GM06990 (cell line): ENCODE measurements around the gene RNF38.
"Not testable (repeated sequence)": the region's sequence is repeated elsewhere in the genome, so short reads cannot be mapped to it uniquely, and the experiment has no call there.

Experiments
- DNase-seq: peaks from one replicate; pipeline ENCODE4 v3.0.0-alpha.2; 2011; ENCODE audit not compliant: insufficient read length; ENCODE audit errors: extremely low read depth
- H3K27me3 ChIP-seq: replicated peaks from 2 replicates; pipeline ENCODE4 v1.6.0; 2011; ENCODE audit warnings: low read length; ENCODE audit not compliant: control insufficient read depth, insufficient read depth
- H3K36me3 ChIP-seq: 2 replicates; pipeline ENCODE4 v1.5.1; 2011; ENCODE audit warnings: low read length; ENCODE audit not compliant: control insufficient read depth, insufficient read depth
- H3K4me3 ChIP-seq: replicated peaks from 2 replicates; pipeline ENCODE4 v1.5.1; 2011; ENCODE audit warnings: low read depth, mild to moderate bottlenecking, control low read depth, low read length
- CTCF ChIP-seq: IDR thresholded peaks from 2 replicates; pipeline ENCODE4 v1.5.1; 2011; ENCODE audit warnings: low read length, control low read depth, mild to moderate bottlenecking, inconsistent platforms; ENCODE audit not compliant: insufficient read depth, poor library complexity, severe bottlenecking

The RNF38 gene

GRCh38 chr9:36316049-36316448 is 84.0 kb downstream of the RNF38 start:
- H3K36me3 ChIP-seq, result no peaks in the 10 kb centered on the region
- H3K27me3 ChIP-seq, result no peaks in the 10 kb centered on the region
- no peak for DNase-seq
- no peak overlapping the region for H3K4me3 ChIP-seq
- TF ChIP-seq CTCF, result no peak

GRCh38 chr9:36315283-36315682 is 84.8 kb downstream of the RNF38 start:
- no peaks in the 10 kb centered on the region for H3K36me3 ChIP-seq
- DNase-seq, result no peak
- H3K4me3 ChIP-seq, result no peak overlapping the region
- TF ChIP-seq CTCF, result no peak
- H3K27me3 ChIP-seq, result no peaks in the 10 kb centered on the region

GRCh38 chr9:36314740-36315139 is 85.3 kb downstream of the RNF38 start:
- Histone ChIP-seq H3K4me3 (no peak overlapping the region), H3K27me3 (no peaks in the 10 kb centered on the region), H3K36me3 (no peaks in the 10 kb centered on the region)
- TF ChIP-seq CTCF, result no peak
- DNase-seq, result no peak

GRCh38 chr9:36306471-36307306 is 93.4 kb downstream of the RNF38 start:
- H3K27me3 ChIP-seq, result no peaks in the 10 kb centered on the region
- no peak overlapping the region for H3K4me3 ChIP-seq
- no peaks in the 10 kb centered on the region for H3K36me3 ChIP-seq
- TF ChIP-seq CTCF, result no peak
- no peak for DNase-seq

GRCh38 chr9:36304366-36304765 is 95.7 kb downstream of the RNF38 start:
- not testable (repeated sequence) for DNase-seq, H3K36me3 ChIP-seq, H3K4me3 ChIP-seq, H3K27me3 ChIP-seq

- Histone ChIP-seq H3K27me3 (no peaks in the 10 kb centered on the region), H3K4me3 (no peak overlapping the region), H3K36me3 (no peaks in the 10 kb centered on the region)
- no peak for DNase-seq
- no peak for TF ChIP-seq CTCF
Measured at GRCh38 chr9:36301227-36301626, 98.8 kb downstream of the RNF38 start.
